GM10266 (cell line): ENCODE results near the gene INPP5A.

Experiments
- DNase-seq: peaks from one replicate; pipeline ENCODE4 v3.0.0; 2012; ENCODE audit errors: extremely low spot score
- TF ChIP-seq, protein P1 (sequence below): IDR thresholded peaks from 2 replicates; pipeline ENCODE4 v1.5.1; 2012; ENCODE audit warnings: mild to moderate bottlenecking, low read depth; ENCODE audit not compliant: control insufficient read depth, insufficient read depth; ENCODE audit errors: missing control alignments

Gene INPP5A

GRCh38 chr10:132518572-132519381, 18.8 kb upstream of the INPP5A start:
- TF ChIP-seq, protein P1, sequence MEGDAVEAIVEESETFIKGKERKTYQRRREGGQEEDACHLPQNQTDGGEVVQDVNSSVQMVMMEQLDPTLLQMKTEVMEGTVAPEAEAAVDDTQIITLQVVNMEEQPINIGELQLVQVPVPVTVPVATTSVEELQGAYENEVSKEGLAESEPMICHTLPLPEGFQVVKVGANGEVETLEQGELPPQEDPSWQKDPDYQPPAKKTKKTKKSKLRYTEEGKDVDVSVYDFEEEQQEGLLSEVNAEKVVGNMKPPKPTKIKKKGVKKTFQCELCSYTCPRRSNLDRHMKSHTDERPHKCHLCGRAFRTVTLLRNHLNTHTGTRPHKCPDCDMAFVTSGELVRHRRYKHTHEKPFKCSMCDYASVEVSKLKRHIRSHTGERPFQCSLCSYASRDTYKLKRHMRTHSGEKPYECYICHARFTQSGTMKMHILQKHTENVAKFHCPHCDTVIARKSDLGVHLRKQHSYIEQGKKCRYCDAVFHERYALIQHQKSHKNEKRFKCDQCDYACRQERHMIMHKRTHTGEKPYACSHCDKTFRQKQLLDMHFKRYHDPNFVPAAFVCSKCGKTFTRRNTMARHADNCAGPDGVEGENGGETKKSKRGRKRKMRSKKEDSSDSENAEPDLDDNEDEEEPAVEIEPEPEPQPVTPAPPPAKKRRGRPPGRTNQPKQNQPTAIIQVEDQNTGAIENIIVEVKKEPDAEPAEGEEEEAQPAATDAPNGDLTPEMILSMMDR = no peak
- no peak for DNase-seq

GRCh38 chr10:132519382-132520176, 18.0 kb upstream of the INPP5A start:
- no peak for DNase-seq
- TF ChIP-seq, protein P1 = no peak

- no peak for DNase-seq
- TF ChIP-seq, protein P1 = no peak
Observed at GRCh38 chr10:132520177-132520811, 17.3 kb upstream of the INPP5A start.

GRCh38 chr10:132521041-132521465, 16.5 kb upstream of the INPP5A start:
- TF ChIP-seq, protein P1 = no peak
- DNase-seq = no peak

DNA sequence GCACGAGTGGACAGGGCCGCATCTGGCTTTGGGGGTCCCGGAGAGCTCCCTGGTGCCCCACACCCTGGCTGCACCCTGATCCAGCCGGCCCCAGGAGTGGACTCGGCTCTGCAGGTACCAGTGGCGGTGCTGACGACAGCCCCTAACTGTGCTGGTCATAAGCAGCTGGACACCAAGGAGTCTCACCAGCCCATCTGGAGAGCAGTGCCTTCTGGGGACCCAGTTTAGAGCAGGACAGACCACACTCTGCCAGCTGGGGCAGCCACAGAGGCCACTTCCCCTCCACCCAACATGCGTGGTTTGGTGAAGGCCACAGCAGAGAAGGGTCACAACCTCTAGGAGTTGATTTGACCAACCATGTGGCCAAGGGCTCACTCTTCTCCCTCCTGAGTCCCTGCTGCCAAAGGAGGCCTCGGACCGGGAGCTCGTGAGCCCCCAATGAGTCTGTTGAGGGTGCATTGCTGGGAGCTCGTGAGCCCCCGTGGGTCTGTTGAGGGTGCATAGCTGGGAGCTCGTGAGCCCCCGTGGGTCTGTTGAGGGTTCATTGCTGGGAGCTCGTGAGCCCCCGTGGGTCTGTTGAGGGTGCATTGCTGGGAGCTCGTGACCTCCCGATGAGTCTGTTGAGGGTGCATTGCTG, 16.0 kb upstream of the INPP5A start:
- no peak for DNase-seq
- TF ChIP-seq, protein P1 = no peak

GRCh38 chr10:132522521-132523411, 14.8 kb upstream of the INPP5A start:
- no peak for DNase-seq
- TF ChIP-seq, protein P1 = no peak
